ENCODE results near the gene EHMT1.
"Not testable (repeated sequence)": the region's sequence is repeated elsewhere in the genome, so short reads cannot be mapped to it uniquely, and the experiment has no call there.

Gene EHMT1

GRCh38 chr9:137802521-137803243 is 183.9 kb downstream of the EHMT1 start:
- TF ChIP-seq CTCF (conservative IDR thresholded peaks at IDR 0.05): no peak
- no peak overlapping the region for H3K27ac ChIP-seq

- no peak for TF ChIP-seq CTCF (conservative IDR thresholded peaks at IDR 0.05)
- peak overlapping the region; percentile 27; the same call in 1 of the 2 replicates for H3K27ac ChIP-seq
These were observed 186.3 kb downstream of the EHMT1 start for GRCh38 chr9:137804908-137805630.

GRCh38 chr9:137807721-137808703 is 189.2 kb downstream of the EHMT1 start:
- no peak overlapping the region for H3K27ac ChIP-seq

GRCh38 chr9:137809040-137809576 is 190.3 kb downstream of the EHMT1 start:
- TF ChIP-seq CTCF (conservative IDR thresholded peaks at IDR 0.05): no peak

More at GRCh38 chr9:137807721-137808703, 189.2 kb downstream of the EHMT1 start:
- TF ChIP-seq CTCF (conservative IDR thresholded peaks at IDR 0.05): no peak

DNA sequence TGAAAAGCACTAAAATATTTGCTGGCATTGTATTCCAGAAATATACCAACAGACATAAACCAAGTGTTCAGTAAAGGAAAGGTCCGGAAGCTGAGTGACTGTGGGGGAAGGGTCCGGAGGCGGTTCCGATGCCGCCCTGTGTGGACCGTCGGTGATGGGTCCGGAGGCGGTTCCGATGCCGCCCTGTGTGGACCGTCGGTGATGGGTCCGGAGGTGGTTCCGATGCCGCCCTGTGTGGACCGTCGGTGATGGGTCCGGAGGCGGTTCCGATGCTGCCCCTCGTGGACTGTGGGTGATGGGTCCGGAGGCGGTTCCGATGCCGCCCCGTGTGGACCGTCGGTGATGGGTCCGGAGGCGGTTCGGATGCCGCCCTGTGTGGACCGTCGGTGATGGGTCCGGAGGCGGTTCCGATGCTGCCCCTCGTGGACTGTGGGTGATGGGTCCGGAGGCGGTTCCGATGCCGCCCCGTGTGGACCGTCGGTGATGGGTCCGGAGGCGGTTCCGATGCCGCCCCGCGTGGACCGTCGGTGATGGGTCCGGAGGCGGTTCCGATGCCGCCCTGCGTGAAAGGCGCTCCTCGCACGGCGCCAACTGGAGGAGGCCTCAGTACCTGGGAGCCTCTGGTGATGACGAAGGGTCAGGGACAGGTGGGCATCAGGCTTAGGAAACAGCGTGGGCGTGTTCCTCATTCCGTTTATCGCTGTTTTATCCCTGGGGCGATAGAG is 191.1 kb downstream of the EHMT1 start:
- not testable (repeated sequence) for H3K27ac ChIP-seq

More at GRCh38 chr9:137809040-137809576, 190.3 kb downstream of the EHMT1 start:
- no peak overlapping the region for H3K27ac ChIP-seq

- TF ChIP-seq CTCF (conservative IDR thresholded peaks at IDR 0.05): no peak
- no peak overlapping the region for H3K27ac ChIP-seq
These were observed 192.6 kb downstream of the EHMT1 start for GRCh38 chr9:137811283-137811870.
